Measurements from ENCODE around the gene CEP57L1. TPM values are rescaled to one million over a fixed set of nuclear protein-coding genes. Genes with fewer than 3 reads are reported as not detected.
"Not testable (repeated sequence)": the region's sequence is repeated elsewhere in the genome, so short reads cannot be mapped to it uniquely, and the experiment has no call there.

The CEP57L1 gene
- total RNA-seq, 1 donor from 2014 or later: 92.6 TPM

DNA sequence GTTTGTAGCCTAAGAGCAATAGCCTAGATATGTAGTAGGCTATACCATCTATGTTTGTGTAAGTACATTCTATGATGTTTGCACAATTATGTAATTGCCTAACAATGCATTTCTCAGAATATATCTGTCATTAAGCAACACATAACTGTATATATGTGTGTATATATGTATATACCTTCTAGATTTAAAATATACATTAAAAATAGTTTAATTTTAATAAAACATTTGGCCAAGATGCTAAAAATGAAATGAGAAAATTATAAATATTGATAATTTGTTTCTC is 21.2 kb upstream of the CEP57L1 start:
- DNase-seq: no peak

GRCh38 chr6:109075934-109076333 is 19.4 kb upstream of the CEP57L1 start:
- no peak for DNase-seq

GRCh38 chr6:109076377-109076776 is 18.9 kb upstream of the CEP57L1 start:
- no peak for DNase-seq

- DNase-seq: no peak
These were observed 15.3 kb upstream of the CEP57L1 start for GRCh38 chr6:109079981-109080380.

- no peak for DNase-seq
These were observed 14.3 kb upstream of the CEP57L1 start for GRCh38 chr6:109081026-109081425.

- no peak for DNase-seq
These were observed 13.7 kb upstream of the CEP57L1 start for GRCh38 chr6:109081516-109082187.

GRCh38 chr6:109082188-109082577 is 13.1 kb upstream of the CEP57L1 start:
- no peak for DNase-seq

GRCh38 chr6:109083657-109084056 is 11.7 kb upstream of the CEP57L1 start:
- no peak for DNase-seq

GRCh38 chr6:109084146-109084545 is 11.2 kb upstream of the CEP57L1 start:
- DNase-seq: not testable (repeated sequence)

DNA sequence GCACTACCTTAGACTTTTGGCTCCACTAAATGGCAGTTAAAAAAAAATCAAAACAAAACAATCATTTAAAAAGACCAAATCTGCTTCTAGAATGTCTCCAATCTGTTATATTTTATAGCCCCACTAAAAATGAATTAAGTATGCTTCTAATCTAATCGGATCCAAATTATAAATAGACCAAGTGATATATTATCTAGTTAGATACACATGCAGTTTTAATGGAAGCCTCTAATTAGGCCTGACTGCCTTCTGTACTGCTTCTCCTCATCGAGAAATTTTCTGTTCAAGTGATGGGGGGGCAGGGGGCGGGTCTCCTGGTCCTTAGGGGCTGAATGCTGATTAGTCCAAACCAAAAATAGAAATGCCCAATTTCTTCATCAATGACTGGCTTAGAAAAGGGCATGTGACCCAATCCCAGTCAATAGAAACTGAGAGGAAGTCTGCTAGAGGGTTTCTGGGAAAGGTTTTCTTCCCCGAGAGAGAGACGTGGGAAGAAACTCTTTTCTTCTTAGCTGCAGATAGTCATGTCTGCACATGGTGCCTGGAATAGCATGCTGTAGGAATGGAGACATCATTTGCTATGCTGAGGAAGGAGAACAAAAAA is 7.5 kb upstream of the CEP57L1 start:
- no peak for DNase-seq

- no peak for DNase-seq
These were observed 6.3 kb upstream of the CEP57L1 start for GRCh38 chr6:109088995-109089394.

DNA sequence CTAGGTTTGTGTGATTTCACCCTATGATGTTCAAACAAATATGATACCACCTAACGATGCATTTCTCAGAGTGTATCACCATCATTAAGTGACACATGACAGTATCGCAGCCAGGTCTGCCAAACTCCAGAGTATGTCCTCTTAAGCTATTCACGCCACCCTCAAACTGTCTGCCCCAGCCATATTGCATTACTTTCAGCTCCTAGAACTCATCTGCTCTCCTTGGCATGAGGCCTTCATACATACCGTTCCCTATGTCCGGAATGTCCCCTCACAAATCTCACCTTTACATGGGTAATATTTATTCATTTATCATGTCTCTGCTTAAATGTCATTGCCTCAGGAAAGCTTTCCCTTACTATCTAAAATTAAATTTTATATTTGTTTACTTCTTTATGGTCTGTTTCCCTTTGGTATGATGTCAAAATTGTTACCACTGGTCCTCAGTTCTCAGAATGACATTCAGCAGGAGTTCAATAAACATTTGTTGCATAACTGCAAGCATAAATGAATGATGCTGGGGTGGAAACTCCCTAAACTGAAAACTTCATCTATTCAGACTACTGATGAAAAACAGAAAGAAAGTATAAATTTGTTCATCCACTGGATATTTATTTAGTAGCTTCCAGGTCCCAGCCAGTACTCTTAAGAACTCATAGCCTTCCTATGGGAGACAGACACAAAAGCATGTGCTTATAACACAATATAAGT is 3.8 kb upstream of the CEP57L1 start:
- no peak for DNase-seq

DNA sequence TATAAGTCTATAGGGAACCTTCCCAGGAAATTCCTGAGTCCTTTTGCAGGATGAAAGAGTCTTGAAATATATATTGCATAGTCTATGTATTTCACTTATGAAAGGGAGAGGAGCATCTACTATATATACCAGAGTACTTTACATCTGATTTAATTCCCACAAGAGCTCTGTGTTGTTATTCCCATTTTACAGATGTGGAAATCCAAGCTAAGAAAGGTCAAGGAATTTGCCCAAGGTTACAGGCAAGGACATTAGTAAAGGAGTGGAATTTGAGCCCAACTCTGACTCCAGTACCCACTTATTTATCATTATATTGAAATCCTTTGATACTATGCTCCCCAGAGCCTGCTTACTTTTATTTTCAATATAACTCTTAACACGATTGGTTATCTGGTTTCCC is 3.2 kb upstream of the CEP57L1 start:
- DNase-seq: no peak

DNA sequence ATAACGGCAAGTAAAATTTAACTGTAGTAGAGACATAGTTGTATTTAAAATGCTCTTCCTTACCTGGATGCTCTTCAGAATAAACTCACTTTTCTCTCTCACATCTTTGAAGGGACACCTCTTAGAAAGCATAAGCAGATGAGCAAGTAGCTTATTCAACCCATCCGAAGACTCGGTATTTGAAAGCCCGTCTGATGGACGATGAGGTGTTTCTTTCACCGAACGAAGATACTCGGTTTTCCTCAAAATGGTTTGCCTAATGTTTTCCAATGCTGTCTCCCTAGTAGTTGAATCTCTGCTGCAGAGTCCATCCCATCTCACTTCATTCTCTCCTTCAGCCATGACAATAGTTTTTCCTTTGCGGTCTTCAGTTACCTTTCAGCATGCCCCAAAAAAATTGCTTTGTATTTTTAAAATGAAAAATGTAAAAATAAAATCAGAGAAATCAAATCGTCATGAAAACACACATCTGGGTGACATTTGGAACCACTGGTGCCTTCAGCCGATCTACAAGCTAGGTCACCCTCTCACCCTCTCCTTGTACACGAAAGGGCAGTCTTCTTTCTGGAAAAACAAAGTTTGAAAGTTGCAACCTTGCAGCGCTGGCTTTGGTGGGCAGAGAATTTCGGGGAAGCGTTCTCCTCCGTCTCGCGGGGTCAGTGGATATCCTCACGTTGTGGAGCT is 1.4 kb upstream of the CEP57L1 start:
- DNase-seq: no peak

DNA sequence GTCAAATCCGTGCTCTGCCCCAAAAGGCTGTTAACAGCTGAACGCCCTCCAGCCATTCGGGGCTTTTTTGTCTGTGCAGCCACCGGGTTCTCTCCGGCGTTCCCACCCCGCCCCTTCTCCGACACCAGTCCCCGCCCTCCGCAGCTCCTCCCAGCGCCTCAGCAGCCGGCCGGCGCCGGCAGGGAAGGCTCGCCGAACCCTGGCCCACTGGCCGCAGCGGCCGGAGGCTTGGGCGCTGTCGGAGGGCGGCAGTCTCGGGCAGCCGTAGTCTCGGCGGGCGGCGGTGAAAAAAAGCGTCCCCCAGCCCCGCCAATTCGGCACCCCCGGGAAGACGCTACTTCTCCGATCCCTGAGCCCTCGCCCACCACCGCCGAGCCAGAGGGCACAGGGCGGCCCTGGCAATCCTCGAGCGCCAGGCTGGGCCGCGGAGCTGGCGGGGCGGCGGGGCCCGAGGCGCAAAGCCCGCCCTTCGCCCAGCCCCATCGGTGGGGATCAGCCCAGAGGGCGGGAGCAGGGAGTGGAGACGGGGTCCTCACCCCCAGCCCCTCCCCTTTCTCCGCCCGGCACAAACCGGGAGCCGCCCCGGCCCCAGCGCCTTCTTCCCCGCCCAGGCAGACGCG is 781 bp upstream of the CEP57L1 start, which contains the start of gene SESN1:
SESN1 (minus strand) TSS at position 431 of the 620 bp plus-strand sequence. CDS start 773 bp downstream, outside the sequence.
- peak; percentile 84 for DNase-seq

- DNase-seq: no peak
These were observed 453 bp downstream of the CEP57L1 start for GRCh38 chr6:109095835-109096084.

- DNase-seq: no peak
These were observed 901 bp downstream of the CEP57L1 start for GRCh38 chr6:109096208-109096607.

DNA sequence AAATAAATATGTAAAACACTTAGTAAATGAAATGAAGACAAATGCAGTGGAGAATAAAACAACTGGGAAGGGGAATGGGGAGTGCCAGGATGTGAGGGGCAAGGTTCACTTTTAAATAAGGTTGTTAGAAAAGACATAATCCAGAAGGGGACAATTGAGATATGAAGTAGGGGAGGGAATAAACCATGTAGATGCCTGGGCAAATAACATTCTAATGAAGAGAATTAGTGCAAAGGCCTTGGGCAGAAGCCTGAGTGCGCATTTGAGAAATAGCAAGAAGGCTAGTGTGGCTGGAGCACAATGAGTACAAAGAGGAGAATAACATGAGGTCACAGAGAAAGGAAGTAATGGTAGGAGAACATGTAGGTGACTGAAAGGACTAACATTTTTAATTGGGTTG is 2.4 kb downstream of the CEP57L1 start:
- DNase-seq: no peak

DNA sequence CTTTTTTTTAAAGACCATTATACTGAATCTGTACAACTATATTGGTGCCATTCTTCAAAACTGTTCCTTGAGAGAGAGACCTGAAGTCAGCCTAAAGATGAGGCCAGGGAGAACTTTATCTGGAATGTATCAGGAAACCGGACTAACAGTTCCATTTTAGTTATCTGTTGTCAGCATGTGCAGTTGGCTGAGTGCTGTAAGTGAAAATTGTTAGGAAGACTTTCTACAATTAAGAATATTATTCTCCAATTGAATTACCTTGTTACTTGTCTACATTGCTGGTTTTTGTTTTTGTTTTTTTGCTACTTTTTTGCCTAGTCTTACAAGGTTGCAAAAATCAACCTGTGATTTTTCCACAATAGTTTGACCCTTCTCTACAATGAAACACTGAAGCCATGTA is 7.5 kb downstream of the CEP57L1 start:
- DNase-seq: no peak

DNA sequence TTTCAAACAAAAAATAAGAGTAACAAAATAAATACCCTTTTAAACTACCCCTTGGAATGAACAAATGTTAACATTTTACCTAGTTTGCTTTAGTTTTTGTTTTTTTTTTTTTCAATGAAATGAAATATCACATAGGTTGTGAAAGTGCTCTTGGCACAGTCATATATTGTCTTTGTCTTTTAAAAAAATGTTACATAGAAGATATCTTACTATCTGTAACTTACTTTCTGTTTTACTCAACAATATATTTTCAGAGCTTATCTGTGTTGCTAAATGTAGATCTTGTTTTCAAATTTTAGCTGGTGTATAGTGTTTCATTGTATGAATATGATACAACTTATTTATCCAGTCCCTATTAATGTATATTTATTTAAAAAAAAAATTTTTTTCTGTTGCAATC is 8.6 kb downstream of the CEP57L1 start:
- no peak for DNase-seq

DNA sequence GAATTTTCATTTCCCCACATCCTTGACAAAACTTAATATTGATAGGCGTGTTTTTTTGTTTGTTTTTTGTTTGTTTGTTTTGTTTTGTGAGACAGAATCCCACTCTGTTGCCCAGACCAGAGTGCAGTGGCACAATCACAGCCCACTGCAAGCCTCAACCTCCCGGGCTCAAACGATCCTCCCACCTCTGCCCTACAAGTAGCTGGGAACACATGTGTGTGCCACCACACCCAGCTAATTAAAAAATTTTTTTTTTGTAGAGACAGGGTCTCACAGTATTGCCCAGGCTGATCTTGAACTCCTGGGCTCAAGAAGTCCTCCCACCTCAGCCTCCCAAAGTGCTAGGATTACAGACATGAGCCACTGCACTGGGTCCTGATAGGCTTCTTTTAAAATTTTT is 9.2 kb downstream of the CEP57L1 start:
- no peak for DNase-seq

DNA sequence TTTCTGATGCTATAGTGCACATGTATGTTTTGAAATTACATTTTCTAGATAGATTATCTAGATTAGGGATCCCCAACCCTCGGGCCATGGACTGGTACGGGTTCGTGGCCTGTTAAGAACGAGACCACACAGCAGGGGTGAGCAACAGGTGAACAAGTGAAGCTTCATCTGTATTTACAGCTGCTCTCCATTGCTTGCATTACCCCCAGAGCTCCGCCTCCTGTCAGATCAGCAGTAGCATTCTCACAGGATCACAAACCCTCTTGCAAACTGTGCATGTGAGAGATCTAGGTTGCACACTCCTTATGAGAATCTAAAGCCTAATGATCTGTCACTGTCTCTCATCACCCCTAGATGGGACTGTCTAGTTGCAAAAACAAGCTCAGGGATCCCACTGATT is 10.4 kb downstream of the CEP57L1 start:
- DNase-seq: no peak

DNA sequence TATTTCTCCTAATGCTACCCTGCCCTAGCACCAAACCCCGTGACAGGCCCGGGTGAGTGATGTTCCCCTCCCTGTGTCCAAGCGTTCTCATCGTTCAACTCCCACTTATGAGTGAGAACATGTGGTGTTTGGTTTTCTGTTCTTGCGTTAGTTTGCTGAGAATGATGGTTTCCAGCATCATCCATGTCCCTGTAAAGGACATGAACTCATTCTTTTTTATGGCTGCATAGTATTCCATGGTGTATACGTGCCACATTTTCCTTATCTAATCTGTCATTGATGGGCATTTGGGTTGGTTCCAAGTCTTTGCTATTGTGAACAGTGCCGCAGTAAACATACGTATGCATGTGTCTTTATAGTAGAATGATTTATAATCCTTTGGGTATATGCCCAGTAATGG is 14.4 kb downstream of the CEP57L1 start:
- not testable (repeated sequence) for DNase-seq
